ENCODE results near the gene ACOX1.
A peak's percentile ranks its signal among the peaks of the same experiment; 100 is the strongest.
"Not testable (repeated sequence)": the region's sequence is repeated elsewhere in the genome, so short reads cannot be mapped to it uniquely, and the experiment has no call there.

The ACOX1 gene

GRCh38 chr17:75970011-75970523, 8.9 kb downstream of the ACOX1 start:
- DNase-seq (ENCODE audit: low read depth): peak; percentile 67
- no peak for TF ChIP-seq CTCF (conservative IDR thresholded peaks at IDR 0.05; ENCODE audit: low read length)
- H3K4me3 ChIP-seq (ENCODE audit: low read length): no peak overlapping the region

GRCh38 chr17:75969044-75969443, 9.9 kb downstream of the ACOX1 start:
- DNase-seq (ENCODE audit: low read depth); H3K4me3 ChIP-seq (ENCODE audit: low read length): not testable (repeated sequence)

- TF ChIP-seq CTCF (conservative IDR thresholded peaks at IDR 0.05; ENCODE audit: low read length): no peak
- no peak overlapping the region for H3K4me3 ChIP-seq (ENCODE audit: low read length)
- DNase-seq (ENCODE audit: low read depth): no peak
Observed at GRCh38 chr17:75965468-75965867, 13.5 kb downstream of the ACOX1 start.

- no peak overlapping the region for H3K4me3 ChIP-seq (ENCODE audit: low read length)
- DNase-seq (ENCODE audit: low read depth): no peak
- TF ChIP-seq CTCF (conservative IDR thresholded peaks at IDR 0.05; ENCODE audit: low read length): no peak
Observed at GRCh38 chr17:75959839-75960511, 19.0 kb downstream of the ACOX1 start.

- H3K4me3 ChIP-seq (ENCODE audit: low read length): no peak overlapping the region
- no peak for DNase-seq (ENCODE audit: low read depth)
- TF ChIP-seq CTCF (conservative IDR thresholded peaks at IDR 0.05; ENCODE audit: low read length): no peak
Observed at GRCh38 chr17:75959051-75959838, 19.7 kb downstream of the ACOX1 start.

- DNase-seq (ENCODE audit: low read depth): peak; percentile 31
- TF ChIP-seq CTCF (conservative IDR thresholded peaks at IDR 0.05; ENCODE audit: low read length): no peak
- H3K4me3 ChIP-seq (ENCODE audit: low read length): no peak overlapping the region
Observed at GRCh38 chr17:75950855-75951554, 28.0 kb downstream of the ACOX1 start.

- DNase-seq (ENCODE audit: low read depth): no peak
- H3K4me3 ChIP-seq (ENCODE audit: low read length): no peak overlapping the region
- no peak for TF ChIP-seq CTCF (conservative IDR thresholded peaks at IDR 0.05; ENCODE audit: low read length)
Observed at GRCh38 chr17:75950421-75950820, 28.5 kb downstream of the ACOX1 start.

Data from AG10803 (cell line).